ENCODE measurements around the gene RAD17. TPM values are rescaled to one million over a fixed set of nuclear protein-coding genes. Genes with fewer than 3 reads are reported as not detected.
A peak's percentile ranks its signal among the peaks of the same experiment; 100 is the strongest.
"Not testable (repeated sequence)": the region's sequence is repeated elsewhere in the genome, so short reads cannot be mapped to it uniquely, and the experiment has no call there.

Gene RAD17
- polyA plus RNA-seq, 6 donors from 2014 or later: 23.4 to 35.3 (median 28.8) TPM

GRCh38 chr5:69360442-69360841, 9.2 kb upstream of the RAD17 start:
- Mint-ChIP-seq H3K27ac (peak overlapping the region in 2 of 6 donors; percentile 27 to 80), H3K4me1 (peaks cover 8 to 24% (median 17%) of the 10 kb centered on the region in 3 donors), H3K27me3 (no peaks in the 10 kb centered on the region), H3K36me3 (peaks cover 0 to 5% of the 10 kb centered on the region in 2 donors), H3K4me3 (no peak overlapping the region), H3K9me3 (no peaks in the 10 kb centered on the region)
- DNase-seq: no peak
- ATAC-seq (ENCODE audit: low read depth in 2 of 2): no peak

- no peaks in the 10 kb centered on the region for H3K9me3 Mint-ChIP-seq
- H3K27me3 Mint-ChIP-seq: no peaks in the 10 kb centered on the region
- ATAC-seq (ENCODE audit: low read depth in 2 of 2) (peak; percentile 17 to 22), DNase-seq (peak; percentile 10)
- peak overlapping the region in 1 of 6 donors; percentile 54 for H3K27ac Mint-ChIP-seq
- peak overlapping the region in 1 of 8 donors; percentile 83 for H3K4me3 Mint-ChIP-seq
- peaks cover 16 to 31% (median 23%) of the 10 kb centered on the region in 3 donors for H3K4me1 Mint-ChIP-seq
- H3K36me3 Mint-ChIP-seq: peaks cover 0 to 6% of the 10 kb centered on the region in 2 donors
These were observed 5.2 kb upstream of the RAD17 start for GRCh38 chr5:69364414-69364813.

GRCh38 chr5:69364850-69365249, 4.8 kb upstream of the RAD17 start:
- no peaks in the 10 kb centered on the region for H3K9me3 Mint-ChIP-seq
- no peaks in the 10 kb centered on the region for H3K27me3 Mint-ChIP-seq
- DNase-seq (no peak), ATAC-seq (ENCODE audit: low read depth in 2 of 2) (no peak)
- peaks cover 0 to 6% of the 10 kb centered on the region in 2 donors for H3K36me3 Mint-ChIP-seq
- peak overlapping the region in 1 of 8 donors; percentile 83 for H3K4me3 Mint-ChIP-seq
- peaks cover 16 to 29% (median 24%) of the 10 kb centered on the region in 3 donors for H3K4me1 Mint-ChIP-seq
- peak overlapping the region in 1 of 6 donors; percentile 58 for H3K27ac Mint-ChIP-seq

GRCh38 chr5:69367697-69368279, 1.8 kb upstream of the RAD17 start:
- ATAC-seq (ENCODE audit: low read depth in 2 of 2) (no peak), DNase-seq (no peak)
- peak overlapping the region in 5 of 6 donors; percentile 54 to 99 (median 88) for H3K27ac Mint-ChIP-seq
- H3K4me3 Mint-ChIP-seq: peak overlapping the region; percentile 87 to 98 (median 96)
- no peaks in the 10 kb centered on the region for H3K9me3 Mint-ChIP-seq
- no peaks in the 10 kb centered on the region for H3K27me3 Mint-ChIP-seq
- H3K4me1 Mint-ChIP-seq: peaks cover 14 to 29% (median 16%) of the 10 kb centered on the region in 3 donors
- H3K36me3 Mint-ChIP-seq: peaks cover 0 to 6% of the 10 kb centered on the region in 2 donors

- H3K27me3 Mint-ChIP-seq: no peaks in the 10 kb centered on the region
- DNase-seq (no peak), ATAC-seq (ENCODE audit: low read depth in 2 of 2) (peak; percentile 19 to 22)
- H3K9me3 Mint-ChIP-seq: no peaks in the 10 kb centered on the region
- peaks cover 14 to 31% (median 16%) of the 10 kb centered on the region in 3 donors for H3K4me1 Mint-ChIP-seq
- H3K4me3 Mint-ChIP-seq: peak overlapping the region; percentile 87 to 98 (median 96)
- H3K36me3 Mint-ChIP-seq: peaks cover 0 to 6% of the 10 kb centered on the region in 2 donors
- peak overlapping the region; percentile 88 to 100 (median 96) for H3K27ac Mint-ChIP-seq
These were observed 919 bp upstream of the RAD17 start for GRCh38 chr5:69368458-69369339.

- not testable (repeated sequence) for H3K36me3 Mint-ChIP-seq; H3K27me3 Mint-ChIP-seq; H3K9me3 Mint-ChIP-seq; ATAC-seq (ENCODE audit: low read depth in 2 of 2); DNase-seq
- peaks cover 20 to 41% (median 21%) of the 10 kb centered on the region in 3 donors for H3K4me1 Mint-ChIP-seq
- H3K27ac Mint-ChIP-seq: peak overlapping the region; percentile 98 to 100 (median 100)
- peak overlapping the region; percentile 87 to 98 (median 94) for H3K4me3 Mint-ChIP-seq
These were observed 717 bp downstream of the RAD17 start for GRCh38 chr5:69370335-69370734.

- Mint-ChIP-seq H3K9me3 (no peaks in the 10 kb centered on the region), H3K27me3 (no peaks in the 10 kb centered on the region), H3K27ac (no peak overlapping the region), H3K4me3 (peak overlapping the region in 2 of 8 donors; percentile 16 to 98), H3K4me1 (peaks cover 25 to 39% (median 34%) of the 10 kb centered on the region in 3 donors), H3K36me3 (peaks cover 0 to 4% of the 10 kb centered on the region in 2 donors)
- DNase-seq (no peak), ATAC-seq (ENCODE audit: low read depth in 2 of 2) (no peak)
These were observed 2.8 kb downstream of the RAD17 start for GRCh38 chr5:69372394-69372793.

GRCh38 chr5:69374911-69375446, 5.4 kb downstream of the RAD17 start:
- H3K4me3 Mint-ChIP-seq: peak overlapping the region in 7 of 8 donors; percentile 20 to 73 (median 63)
- H3K36me3 Mint-ChIP-seq: peaks cover 0 to 4% of the 10 kb centered on the region in 2 donors
- DNase-seq: no peak
- ATAC-seq (ENCODE audit: low read depth in 2 of 2): peak; percentile 51 to 64
- H3K9me3 Mint-ChIP-seq: no peaks in the 10 kb centered on the region
- H3K27me3 Mint-ChIP-seq: no peaks in the 10 kb centered on the region
- H3K4me1 Mint-ChIP-seq: peaks cover 19 to 24% (median 22%) of the 10 kb centered on the region in 3 donors
- H3K27ac Mint-ChIP-seq: peak overlapping the region; percentile 76 to 98 (median 90)

GRCh38 chr5:69378376-69378775, 8.8 kb downstream of the RAD17 start:
- H3K27me3 Mint-ChIP-seq: no peaks in the 10 kb centered on the region
- ATAC-seq (ENCODE audit: low read depth in 2 of 2): no peak
- no peak overlapping the region for H3K27ac Mint-ChIP-seq
- H3K9me3 Mint-ChIP-seq: no peaks in the 10 kb centered on the region
- DNase-seq: no peak
- peaks cover 0 to 4% of the 10 kb centered on the region in 2 donors for H3K36me3 Mint-ChIP-seq
- H3K4me3 Mint-ChIP-seq: no peak overlapping the region
- H3K4me1 Mint-ChIP-seq: peaks cover 15 to 24% (median 16%) of the 10 kb centered on the region in 3 donors

GRCh38 chr5:69404659-69405330, 35.2 kb downstream of the RAD17 start:
- DNase-seq (no peak), ATAC-seq (ENCODE audit: low read depth in 2 of 2) (no peak)
- Mint-ChIP-seq H3K9me3 (peaks cover 0 to 5% (median 2%) of the 10 kb centered on the region in 7 donors), H3K27me3 (no peaks in the 10 kb centered on the region), H3K4me1 (no peaks in the 10 kb centered on the region), H3K36me3 (peaks cover 12 to 20% of the 10 kb centered on the region in 2 donors), H3K4me3 (no peak overlapping the region), H3K27ac (no peak overlapping the region)

- Mint-ChIP-seq H3K36me3 (peaks cover 8 to 16% of the 10 kb centered on the region in 2 donors), H3K4me3 (peak within 1 kb of the TSS; percentile 61 to 83 (median 80)), H3K4me1 (peaks cover 0 to 9% (median 0%) of the 10 kb centered on the region in 3 donors), H3K27ac (peak within 1 kb of the TSS in 3 of 6 donors; percentile 1 to 63 (median 17)), H3K27me3 (no peaks in the 10 kb centered on the region), H3K9me3 (no peaks in the 10 kb centered on the region)
- ATAC-seq (ENCODE audit: low read depth in 2 of 2) (peak; percentile 82 to 91), DNase-seq (peak; percentile 20)
These were observed 45.4 kb downstream of the RAD17 start, which contains the start of gene MARVELD2 for GRCh38 chr5:69414885-69415583. Gene MARVELD2, plus strand, starts transcription at chr5:69415116. Its CDS starts 4,270 bp downstream, at chr5:69419386.

- ATAC-seq (ENCODE audit: low read depth in 2 of 2) (no peak), DNase-seq (no peak)
- H3K4me1 Mint-ChIP-seq: peaks cover 0 to 9% (median 0%) of the 10 kb centered on the region in 3 donors
- no peaks in the 10 kb centered on the region for H3K27me3 Mint-ChIP-seq
- H3K36me3 Mint-ChIP-seq: peaks cover 8 to 16% of the 10 kb centered on the region in 2 donors
- H3K27ac Mint-ChIP-seq: peak overlapping the region in 1 of 6 donors; percentile 63
- H3K4me3 Mint-ChIP-seq: peak overlapping the region; percentile 61 to 82 (median 77)
- no peaks in the 10 kb centered on the region for H3K9me3 Mint-ChIP-seq
These were observed 46.0 kb downstream of the RAD17 start for GRCh38 chr5:69415584-69415958.
